Measurements from ENCODE around the gene SPTBN4.

SPTBN4 gene

GRCh38 chr19:40565910-40566495 is 99.2 kb downstream of the SPTBN4 start:
- DNase-seq (ENCODE audit: low spot score): no peak

DNA sequence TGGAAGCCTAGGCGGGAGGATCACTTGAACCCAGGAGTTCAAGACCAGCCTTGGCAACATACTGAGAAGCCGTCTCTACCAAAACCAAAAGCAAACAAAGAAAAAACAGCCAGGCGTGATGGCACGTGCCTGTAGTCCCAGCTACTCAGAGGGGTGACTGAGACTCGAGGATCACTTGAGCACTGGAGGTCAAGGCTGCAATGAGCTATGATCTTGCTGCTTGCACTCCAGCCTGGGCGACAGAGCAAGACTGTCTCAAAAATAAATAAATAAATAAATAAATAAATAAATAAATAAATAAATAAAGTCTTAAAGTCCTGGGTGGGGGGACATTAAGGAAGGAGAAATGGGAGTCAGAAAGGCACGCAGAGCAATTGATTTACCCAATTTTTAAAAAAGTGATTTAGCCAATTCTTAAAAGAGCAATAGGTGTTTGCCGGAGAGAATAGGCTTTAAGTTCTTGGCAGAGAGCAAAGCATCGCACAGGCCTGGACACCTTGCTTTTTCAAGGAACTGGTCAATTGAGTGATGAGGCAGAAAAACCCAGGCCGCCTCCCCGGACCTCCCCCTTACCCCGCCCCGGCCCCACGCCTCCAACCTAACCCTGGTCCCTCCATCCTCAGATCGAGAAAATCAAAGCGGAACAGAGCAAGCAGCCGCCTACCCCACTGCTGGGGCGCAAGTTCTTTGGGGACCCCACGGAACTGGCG is 100.4 kb downstream of the SPTBN4 start:
- DNase-seq (ENCODE audit: low spot score): no peak

GRCh38 chr19:40567750-40568494 is 101.1 kb downstream of the SPTBN4 start:
- DNase-seq (ENCODE audit: low spot score): no peak

GRCh38 chr19:40570313-40571004 is 103.7 kb downstream of the SPTBN4 start:
- DNase-seq (ENCODE audit: low spot score): peak; percentile 98

- DNase-seq (ENCODE audit: low spot score): no peak
These were observed 104.2 kb downstream of the SPTBN4 start for GRCh38 chr19:40571005-40571318.

DNA sequence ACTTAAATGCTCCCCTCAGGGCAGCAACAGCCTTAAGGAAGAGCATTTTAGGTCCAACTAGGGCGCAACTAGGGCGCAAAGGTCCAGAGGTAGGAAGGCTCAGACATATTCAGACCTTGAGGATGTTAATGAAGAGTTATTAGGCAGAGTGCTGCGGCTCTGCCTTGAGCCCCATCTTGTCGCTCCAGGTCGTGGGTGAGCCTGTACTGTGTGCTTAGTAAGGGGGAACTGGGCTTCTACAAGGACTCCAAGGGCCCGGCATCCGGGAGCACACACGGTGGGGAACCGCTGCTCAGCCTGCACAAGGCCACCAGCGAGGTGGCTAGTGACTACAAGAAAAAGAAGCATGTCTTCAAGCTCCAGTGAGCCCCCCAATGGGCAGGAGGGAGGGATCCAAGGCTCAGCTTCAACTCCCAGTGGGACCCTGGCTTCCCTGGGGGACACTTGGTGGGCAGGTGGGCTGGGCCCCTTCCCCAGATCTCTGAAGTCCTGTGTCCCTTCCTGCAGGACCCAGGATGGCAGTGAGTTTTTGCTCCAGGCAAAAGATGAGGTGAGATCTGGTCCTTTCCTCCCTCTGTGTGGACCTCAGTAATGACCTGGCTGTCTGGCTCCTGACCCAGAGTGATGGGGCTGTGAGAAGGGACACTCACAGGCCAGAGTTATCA is 105.2 kb downstream of the SPTBN4 start:
- DNase-seq (ENCODE audit: low spot score): no peak

GRCh38 chr19:40575326-40575725 is 108.5 kb downstream of the SPTBN4 start:
- no peak for DNase-seq (ENCODE audit: low spot score)

DNA sequence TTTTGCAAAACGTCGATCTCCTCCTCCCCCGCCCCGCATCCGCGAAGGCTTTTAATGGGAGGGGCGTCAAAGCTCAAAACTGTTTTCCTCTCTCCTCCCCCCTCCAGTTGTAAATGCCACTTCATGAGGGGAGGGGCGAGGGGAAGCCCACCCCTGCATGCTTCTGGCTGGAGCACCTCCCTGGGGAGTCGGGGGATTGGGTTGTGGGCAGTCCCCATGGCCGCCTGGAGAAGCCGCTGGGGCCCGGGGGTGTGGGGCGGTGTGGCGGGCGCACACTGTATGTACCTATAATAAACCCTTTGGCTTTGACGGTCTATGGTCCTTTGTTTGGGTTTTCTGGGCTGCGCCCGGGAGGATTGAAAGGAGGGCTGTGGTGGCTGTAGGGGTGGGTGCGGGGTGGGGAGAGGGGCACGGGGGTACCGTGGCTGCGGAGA is 109.4 kb downstream of the SPTBN4 start:
- DNase-seq (ENCODE audit: low spot score): no peak

DNA sequence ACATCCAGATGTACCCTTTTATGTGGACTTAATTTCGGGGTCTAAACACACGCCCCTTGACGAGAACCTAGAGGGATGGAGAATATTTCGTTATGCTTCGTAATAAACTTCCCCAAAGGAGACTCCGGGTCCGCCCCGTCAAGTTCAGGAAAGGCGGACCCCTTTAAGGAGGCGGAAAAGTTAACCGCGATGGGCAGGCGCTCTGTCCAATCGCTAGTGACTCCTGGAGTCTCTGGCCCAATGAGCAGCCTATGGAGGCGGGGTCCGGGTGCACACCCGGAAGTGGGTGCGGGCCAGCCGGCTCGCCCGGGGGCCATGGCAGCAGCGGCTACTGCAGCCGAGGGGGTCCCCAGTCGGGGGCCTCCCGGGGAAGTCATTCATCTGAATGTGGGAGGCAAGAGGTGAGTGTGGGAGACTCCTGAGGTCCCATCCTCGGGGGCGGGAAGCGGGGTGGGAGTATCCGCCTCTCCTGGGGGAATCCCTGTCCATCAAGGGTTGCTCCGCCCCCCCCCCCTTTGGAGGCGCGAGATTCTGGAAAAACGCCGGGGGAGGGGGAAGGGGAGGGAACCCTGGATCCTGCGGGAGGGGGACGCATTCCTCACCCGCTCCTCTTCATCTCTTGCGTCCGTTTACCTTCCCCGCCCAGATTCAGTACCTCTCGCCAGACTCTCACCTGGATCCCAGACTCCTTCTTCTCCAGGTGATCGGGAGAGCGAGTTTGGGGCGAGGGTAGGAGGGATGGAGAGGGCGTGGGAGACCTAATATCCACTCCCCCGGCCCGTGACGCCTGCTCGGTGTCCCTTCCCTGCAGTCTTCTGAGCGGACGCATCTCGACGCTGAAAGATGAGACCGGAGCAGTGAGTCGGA is 110.0 kb downstream of the SPTBN4 start, which contains the start of gene SHKBP1:
SHKBP1 (plus strand) TSS at position 289 of the 867 bp plus-strand sequence; CDS start at position 316, 27 bp downstream.
- peak; percentile 94 for DNase-seq (ENCODE audit: low spot score)

DNA sequence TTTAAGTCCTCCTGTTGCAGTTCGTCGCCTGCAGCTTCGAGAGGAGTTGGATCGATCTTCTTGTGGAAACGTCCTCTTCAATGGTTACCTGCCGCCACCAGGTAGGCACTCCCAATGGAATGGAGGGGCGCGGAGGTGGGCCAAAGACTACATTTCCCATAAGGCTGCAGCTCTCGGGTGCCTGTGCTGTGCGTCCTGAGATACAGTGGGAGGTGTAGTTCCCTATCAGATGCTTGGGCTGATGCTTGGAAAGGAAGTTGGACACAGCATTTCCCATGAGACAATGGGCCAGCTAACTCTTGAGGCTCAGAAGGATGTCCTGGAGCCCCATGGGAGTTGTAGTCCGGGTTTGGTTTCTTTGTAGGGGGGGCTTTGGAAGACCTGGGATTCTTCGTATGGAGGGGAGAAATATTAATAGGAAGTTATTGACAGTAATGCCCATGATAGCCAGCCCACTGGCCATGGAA is 111.7 kb downstream of the SPTBN4 start:
- DNase-seq (ENCODE audit: low spot score): no peak

GRCh38 chr19:40580619-40581018 is 113.8 kb downstream of the SPTBN4 start:
- DNase-seq (ENCODE audit: low spot score): no peak

DNA sequence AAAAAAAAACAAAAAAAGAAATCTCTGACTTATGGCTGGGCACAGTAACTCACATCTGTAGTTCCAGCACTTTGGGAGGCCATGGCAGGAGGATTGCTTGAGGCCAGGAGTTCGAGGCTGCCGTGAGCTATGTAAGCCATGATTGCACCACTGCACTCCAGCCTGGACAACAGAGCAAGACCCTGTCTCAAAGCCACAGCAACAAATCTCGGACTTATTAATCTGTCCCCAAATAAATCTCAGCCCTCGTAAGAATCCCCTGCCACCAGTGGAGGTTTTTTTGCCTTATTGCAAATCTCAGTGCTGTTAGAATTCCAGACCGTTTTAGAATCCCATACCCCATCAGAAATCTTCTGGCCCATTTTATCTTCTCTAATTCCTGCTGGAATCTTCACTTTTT is 114.7 kb downstream of the SPTBN4 start:
- no peak for DNase-seq (ENCODE audit: low spot score)

- no peak for DNase-seq (ENCODE audit: low spot score)
These were observed 115.7 kb downstream of the SPTBN4 start for GRCh38 chr19:40582467-40582866.

DNA sequence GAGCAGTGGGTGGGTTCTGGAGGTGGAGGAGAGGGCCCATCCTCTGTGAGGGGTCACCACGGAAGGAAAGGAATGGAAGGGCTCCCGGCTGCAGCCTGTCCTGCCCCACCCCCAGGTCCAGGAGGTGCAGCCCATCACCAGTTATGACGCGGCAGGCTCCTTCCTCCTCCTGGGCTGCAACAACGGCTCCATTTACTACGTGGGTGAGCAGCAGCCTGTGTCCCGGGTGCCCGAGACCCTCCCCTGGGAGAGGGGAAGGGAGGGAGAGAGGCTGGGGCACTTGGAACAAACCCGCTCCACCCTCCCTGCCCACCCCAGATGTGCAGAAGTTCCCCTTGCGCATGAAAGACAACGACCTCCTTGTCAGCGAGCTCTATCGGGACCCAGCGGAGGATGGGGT is 116.5 kb downstream of the SPTBN4 start:
- DNase-seq (ENCODE audit: low spot score): no peak

DNA sequence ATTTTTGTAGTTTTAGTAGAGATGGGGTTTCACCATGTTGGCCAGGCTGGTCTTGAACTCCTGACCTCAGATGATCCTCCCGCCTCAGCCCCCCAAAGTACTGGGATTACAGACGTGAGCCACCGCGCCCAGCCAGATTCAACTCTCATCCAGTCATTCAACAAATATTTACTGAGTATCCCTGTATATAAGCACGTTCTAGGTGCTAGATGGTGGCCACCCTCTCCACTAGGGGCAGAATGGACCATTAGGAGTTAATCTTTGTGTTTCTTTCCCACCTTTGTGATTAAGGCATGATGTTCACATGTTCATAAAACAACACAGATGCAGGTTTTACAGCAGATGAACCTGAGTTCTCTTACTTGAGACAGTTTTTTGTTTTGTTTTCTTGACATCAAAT is 117.2 kb downstream of the SPTBN4 start:
- DNase-seq (ENCODE audit: low spot score): no peak

DNA sequence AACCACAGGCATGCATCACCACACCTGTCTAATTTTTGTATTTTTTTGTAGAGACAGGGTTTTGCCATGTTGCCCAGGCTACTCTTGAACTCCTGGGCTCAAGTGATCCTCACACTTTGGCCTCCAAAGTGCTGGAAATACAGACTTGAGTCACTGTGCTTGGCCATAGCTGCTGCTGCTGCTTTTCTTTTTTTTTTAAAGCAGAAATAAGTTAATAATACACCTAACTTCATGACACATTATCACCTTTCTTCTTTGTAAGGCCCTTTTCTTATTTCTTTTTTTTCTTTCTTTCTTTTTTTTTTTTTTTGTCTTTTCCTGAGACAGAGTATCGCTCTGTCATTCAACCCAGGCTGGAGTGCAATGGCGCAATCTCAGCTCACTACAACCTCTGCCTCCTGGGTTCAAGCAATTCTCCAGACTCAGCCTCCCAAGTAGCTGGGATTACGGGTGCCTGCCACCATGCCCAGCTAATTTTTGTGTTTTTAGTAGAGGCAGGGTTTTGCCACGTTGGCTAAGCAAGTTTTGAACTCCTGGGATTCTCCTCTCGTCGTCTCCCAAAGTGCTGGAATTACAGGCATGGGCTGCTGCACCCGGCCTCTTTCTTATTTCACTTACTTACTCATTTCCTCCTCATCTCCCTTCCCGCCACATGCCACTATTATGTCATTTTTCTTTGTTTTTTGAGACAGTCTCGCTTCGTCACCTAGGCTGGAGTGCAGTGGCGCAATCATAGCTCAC is 118.6 kb downstream of the SPTBN4 start:
- no peak for DNase-seq (ENCODE audit: low spot score)

DNA sequence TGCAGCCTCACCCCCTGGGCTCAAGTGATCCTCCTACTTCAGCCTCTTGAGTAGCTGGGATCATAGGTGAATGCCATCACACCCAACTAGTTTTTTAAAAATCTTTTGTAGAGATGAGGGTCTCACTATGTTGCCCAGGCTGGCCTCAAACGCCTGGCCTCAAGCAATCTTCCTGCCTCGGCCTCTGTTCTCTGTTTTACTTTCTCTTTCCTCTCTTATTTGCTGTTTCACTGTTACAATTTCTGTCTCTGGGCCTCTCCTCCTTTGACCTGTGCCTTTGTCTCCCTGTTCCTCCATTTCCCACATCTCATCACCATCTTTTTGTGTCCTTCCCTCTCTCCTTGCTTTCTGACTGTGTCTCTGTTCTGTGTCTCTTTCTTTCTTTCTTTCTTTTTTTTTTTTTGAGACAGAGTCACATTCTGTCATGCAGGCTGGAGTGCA is 119.2 kb downstream of the SPTBN4 start:
- no peak for DNase-seq (ENCODE audit: low spot score)

GRCh38 chr19:40586611-40587010 is 119.8 kb downstream of the SPTBN4 start:
- DNase-seq (ENCODE audit: low spot score): no peak

DNA sequence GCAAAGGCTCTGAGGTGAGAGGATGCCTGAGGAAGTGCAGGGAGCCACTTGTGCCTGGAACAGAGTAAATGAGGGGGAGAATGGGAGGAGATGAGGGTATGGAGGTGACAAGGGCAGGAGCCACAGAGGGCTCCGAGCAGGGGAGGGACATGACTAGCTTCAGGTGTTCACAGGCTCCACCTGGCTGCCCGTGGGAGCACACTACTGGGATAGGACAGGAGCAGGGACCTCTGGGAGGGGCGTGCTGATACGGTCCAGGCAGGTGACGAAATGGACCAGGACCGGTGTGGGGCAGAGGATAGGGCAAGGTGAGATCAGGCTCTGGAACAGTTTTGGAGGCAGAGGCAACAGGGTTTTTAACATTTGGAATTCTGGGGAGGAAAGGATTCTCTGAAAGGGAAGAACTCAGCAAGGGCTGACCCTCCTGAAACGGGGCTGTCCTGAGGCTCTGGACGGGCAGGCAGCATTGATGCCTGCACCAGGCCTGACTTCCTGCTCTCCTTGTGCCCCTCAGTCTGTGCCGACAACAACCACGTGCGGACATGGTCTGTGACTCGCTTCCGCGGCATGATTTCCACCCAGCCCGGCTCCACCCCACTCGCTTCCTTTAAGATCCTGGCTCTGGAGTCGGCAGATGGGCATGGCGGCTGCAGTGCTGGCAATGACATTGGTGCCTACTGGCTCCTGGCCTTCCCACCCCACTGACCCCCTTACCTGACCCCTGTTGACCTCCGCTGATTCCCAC is 121.5 kb downstream of the SPTBN4 start:
- DNase-seq (ENCODE audit: low spot score): no peak
